ENCODE results near the gene ZNF197. TPM values are rescaled to one million over a fixed set of nuclear protein-coding genes. Genes with fewer than 3 reads are reported as not detected.

Gene ZNF197
- total RNA-seq, 1 experiment from 2014 or later, result 10.5 TPM

DNA sequence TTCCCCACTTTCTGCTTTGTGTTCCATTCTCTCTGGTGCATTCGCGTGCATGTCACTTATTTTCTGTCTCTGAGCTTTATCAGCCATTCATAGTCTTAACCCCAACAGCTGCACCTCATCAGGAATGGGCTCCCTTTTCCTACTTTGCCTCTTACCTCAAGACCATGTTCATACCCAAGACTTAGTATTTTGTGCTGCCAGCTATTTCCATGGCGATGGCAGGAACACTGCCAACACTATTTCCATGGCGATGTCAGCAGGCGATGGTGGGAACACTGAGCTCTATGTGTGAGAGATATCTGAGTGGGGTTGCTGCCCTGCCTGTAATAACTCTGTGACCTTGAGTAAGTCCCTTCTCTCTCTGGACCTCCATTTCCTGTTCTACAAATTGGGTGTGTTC is 29.2 kb downstream of the ZNF197 start:
- peaks cover 21% of the 10 kb centered on the region for H3K9me3 Mint-ChIP-seq (ENCODE audit: unreplicated experiment)
- peaks cover 7% of the 10 kb centered on the region for H3K36me3 ChIP-seq (ENCODE audit: control insufficient read depth, insufficient read depth, low read length)
- CTCF ChIA-PET, result no interaction called here
- no peak overlapping the region for H3K27ac Mint-ChIP-seq (ENCODE audit: unreplicated experiment)
- POLR2A ChIA-PET, result no interaction called here
- H3K4me3 Mint-ChIP-seq (ENCODE audit: unreplicated experiment), result no peak overlapping the region
- no peak for TF ChIP-seq CTCF (IDR thresholded peaks at IDR 0.05; ENCODE audit: insufficient read depth in 1 of 2, low read depth in 1 of 2, low read length in 1 of 2, severe bottlenecking in 1 of 2, unreplicated experiment in 1 of 2)
- peaks cover 71% of the 10 kb centered on the region for H3K36me3 Mint-ChIP-seq (ENCODE audit: insufficient read depth, unreplicated experiment)
- no TSS peak for BruUV-seq (replicated peaks)
- no peaks in the 10 kb centered on the region for H3K27me3 ChIP-seq (replicated peaks; ENCODE audit: control insufficient read depth, insufficient read depth, low read length)
- no peaks in the 10 kb centered on the region for H3K4me1 ChIP-seq
- H3K4me1 Mint-ChIP-seq (ENCODE audit: low read depth, unreplicated experiment), result no peaks in the 10 kb centered on the region
- DNase-seq, result no peak
- H3K4me3 ChIP-seq (ENCODE audit: low read depth, low read length), result no peak overlapping the region
- intact Hi-C loops (cut with micrococcal nuclease; ENCODE audit: unreplicated experiment), result no loop called here
- no peaks in the 10 kb centered on the region for H3K27me3 Mint-ChIP-seq (ENCODE audit: insufficient read depth, unreplicated experiment)
- no peaks in the 10 kb centered on the region for H3K9me3 ChIP-seq

- DNase-seq, result no peak
- BruUV-seq (replicated peaks), result TSS peak; percentile 12
- CTCF ChIA-PET, result no interaction called here
Measured at GRCh38 chr3:44659015-44659414, 34.2 kb downstream of the ZNF197 start.

GRCh38 chr3:44659434-44659833 is 34.6 kb downstream of the ZNF197 start:
- H3K4me3 ChIP-seq (ENCODE audit: low read depth, low read length), result no peak overlapping the region
- no peaks in the 10 kb centered on the region for H3K27me3 ChIP-seq (replicated peaks; ENCODE audit: control insufficient read depth, insufficient read depth, low read length)
- intact Hi-C loops (cut with micrococcal nuclease; ENCODE audit: unreplicated experiment), result no loop called here
- H3K36me3 ChIP-seq (ENCODE audit: control insufficient read depth, insufficient read depth, low read length), result peaks cover 9% of the 10 kb centered on the region
- POLR2A ChIA-PET, result no interaction called here
- no peak for TF ChIP-seq CTCF (IDR thresholded peaks at IDR 0.05; ENCODE audit: insufficient read depth in 1 of 2, low read depth in 1 of 2, low read length in 1 of 2, severe bottlenecking in 1 of 2, unreplicated experiment in 1 of 2)
- CTCF ChIA-PET, result no interaction called here
- BruUV-seq (replicated peaks), result no TSS peak
- Mint-ChIP-seq H3K27me3 (ENCODE audit: insufficient read depth, unreplicated experiment) (no peaks in the 10 kb centered on the region), H3K4me1 (ENCODE audit: low read depth, unreplicated experiment) (no peaks in the 10 kb centered on the region), H3K9me3 (ENCODE audit: unreplicated experiment) (peaks cover 23% of the 10 kb centered on the region), H3K36me3 (ENCODE audit: insufficient read depth, unreplicated experiment) (peaks cover 64% of the 10 kb centered on the region), H3K4me3 (ENCODE audit: unreplicated experiment) (no peak overlapping the region), H3K27ac (ENCODE audit: unreplicated experiment) (no peak overlapping the region)
- DNase-seq, result no peak
- no peaks in the 10 kb centered on the region for H3K9me3 ChIP-seq
- H3K4me1 ChIP-seq, result no peaks in the 10 kb centered on the region

More at GRCh38 chr3:44659015-44659414, 34.2 kb downstream of the ZNF197 start:
- Mint-ChIP-seq H3K4me1 (ENCODE audit: low read depth, unreplicated experiment) (no peaks in the 10 kb centered on the region), H3K9me3 (ENCODE audit: unreplicated experiment) (peaks cover 22% of the 10 kb centered on the region), H3K4me3 (ENCODE audit: unreplicated experiment) (no peak overlapping the region), H3K27ac (ENCODE audit: unreplicated experiment) (no peak overlapping the region), H3K27me3 (ENCODE audit: insufficient read depth, unreplicated experiment) (no peaks in the 10 kb centered on the region), H3K36me3 (ENCODE audit: insufficient read depth, unreplicated experiment) (peaks cover 68% of the 10 kb centered on the region)
- H3K9me3 ChIP-seq, result no peaks in the 10 kb centered on the region
- no peaks in the 10 kb centered on the region for H3K4me1 ChIP-seq
- intact Hi-C loops (cut with micrococcal nuclease; ENCODE audit: unreplicated experiment), result no loop called here
- POLR2A ChIA-PET, result interaction anchor here (0.7 kb wide), 1 partner anchor 11 kb away, joined by 4 read pairs; the partner anchor contains the start of gene ZNF35
- H3K36me3 ChIP-seq (ENCODE audit: control insufficient read depth, insufficient read depth, low read length), result peaks cover 9% of the 10 kb centered on the region
- H3K27me3 ChIP-seq (replicated peaks; ENCODE audit: control insufficient read depth, insufficient read depth, low read length), result no peaks in the 10 kb centered on the region
- no peak overlapping the region for H3K4me3 ChIP-seq (ENCODE audit: low read depth, low read length)
- no peak for TF ChIP-seq CTCF (IDR thresholded peaks at IDR 0.05; ENCODE audit: insufficient read depth in 1 of 2, low read depth in 1 of 2, low read length in 1 of 2, severe bottlenecking in 1 of 2, unreplicated experiment in 1 of 2)
